Stimulated activated CD4-positive, alpha-beta T cell treated with anti-CD3 and anti-CD28 coated beads, Interleukin-1b, Interleukin-23, amount 100 ng/mL, for 48 hours (primary cell): ENCODE data around the gene MYRF.

Experiments
- DNase-seq: peaks from one replicate; pipeline ENCODE4 v3.0.0-alpha.2; 2020

The MYRF gene

GRCh38 chr11:61752117-61752924, at the start of gene MYRF:
Gene MYRF, plus strand, starts transcription at chr11:61752636. Its CDS starts 109 bp downstream, at chr11:61752745.
- peak; percentile 34 for DNase-seq

GRCh38 chr11:61702701-61703312, 49.6 kb upstream of the MYRF start:
- no peak for DNase-seq

GRCh38 chr11:61704838-61705237, 47.6 kb upstream of the MYRF start:
- no peak for DNase-seq

GRCh38 chr11:61706452-61707400, 45.7 kb upstream of the MYRF start:
- no peak for DNase-seq

- no peak for DNase-seq
Measured at GRCh38 chr11:61707574-61707973, 44.9 kb upstream of the MYRF start.

- no peak for DNase-seq
Measured at GRCh38 chr11:61709110-61709509, 43.3 kb upstream of the MYRF start.

GRCh38 chr11:61709572-61709971, 42.9 kb upstream of the MYRF start:
- no peak for DNase-seq

GRCh38 chr11:61710019-61710418, 42.4 kb upstream of the MYRF start:
- no peak for DNase-seq

GRCh38 chr11:61711037-61711436, 41.4 kb upstream of the MYRF start:
- no peak for DNase-seq

GRCh38 chr11:61711498-61711897, 40.9 kb upstream of the MYRF start:
- no peak for DNase-seq

- no peak for DNase-seq
Measured at GRCh38 chr11:61712314-61712713, 40.1 kb upstream of the MYRF start.

GRCh38 chr11:61712846-61713245, 39.6 kb upstream of the MYRF start:
- no peak for DNase-seq

- DNase-seq, result no peak
Measured at GRCh38 chr11:61713464-61713863, 39.0 kb upstream of the MYRF start.

- DNase-seq, result no peak
Measured at GRCh38 chr11:61713906-61714305, 38.5 kb upstream of the MYRF start.

- DNase-seq, result no peak
Measured at GRCh38 chr11:61714316-61714715, 38.1 kb upstream of the MYRF start.

GRCh38 chr11:61714916-61715315, 37.5 kb upstream of the MYRF start:
- no peak for DNase-seq

GRCh38 chr11:61715867-61716266, 36.6 kb upstream of the MYRF start:
- DNase-seq, result no peak

- no peak for DNase-seq
Measured at GRCh38 chr11:61716478-61717285, 35.8 kb upstream of the MYRF start.

- DNase-seq, result no peak
Measured at GRCh38 chr11:61717286-61718033, 35.0 kb upstream of the MYRF start.

GRCh38 chr11:61718046-61718531, 34.3 kb upstream of the MYRF start:
- no peak for DNase-seq

- DNase-seq, result no peak
Measured at GRCh38 chr11:61718621-61719302, 33.7 kb upstream of the MYRF start.
